IPS-18a (cell line): ENCODE measurements around the gene IL12B.
"Not testable (repeated sequence)": the region's sequence is repeated elsewhere in the genome, so short reads cannot be mapped to it uniquely, and the experiment has no call there.

Source experiments
- H3K27ac ChIP-seq: one replicate; pipeline ENCODE4 v1.5.1; 2013; ENCODE audit warnings: low read length
- H3K27me3 ChIP-seq: one replicate; pipeline ENCODE4 v1.6.1; 2013; ENCODE audit warnings: mild to moderate bottlenecking, low read length; ENCODE audit not compliant: control insufficient read depth, insufficient read depth
- H3K36me3 ChIP-seq: one replicate; pipeline ENCODE4 v1.6.1; 2013; ENCODE audit warnings: low read depth, low read length; ENCODE audit not compliant: control insufficient read depth
- H3K4me1 ChIP-seq: one replicate; pipeline ENCODE4 v1.6.1; 2013; ENCODE audit warnings: low read depth, low read length; ENCODE audit not compliant: control insufficient read depth
- H3K4me3 ChIP-seq: one replicate; pipeline ENCODE4 v1.5.1; 2013; ENCODE audit warnings: low read length
- H3K9ac ChIP-seq: one replicate; pipeline ENCODE4 v1.6.1; 2013; ENCODE audit warnings: mild to moderate bottlenecking, low read length, moderate library complexity
- H3K9me3 ChIP-seq: one replicate; pipeline ENCODE4 v1.6.1; 2013; ENCODE audit warnings: low read depth, low read length; ENCODE audit not compliant: control insufficient read depth

IL12B gene

DNA sequence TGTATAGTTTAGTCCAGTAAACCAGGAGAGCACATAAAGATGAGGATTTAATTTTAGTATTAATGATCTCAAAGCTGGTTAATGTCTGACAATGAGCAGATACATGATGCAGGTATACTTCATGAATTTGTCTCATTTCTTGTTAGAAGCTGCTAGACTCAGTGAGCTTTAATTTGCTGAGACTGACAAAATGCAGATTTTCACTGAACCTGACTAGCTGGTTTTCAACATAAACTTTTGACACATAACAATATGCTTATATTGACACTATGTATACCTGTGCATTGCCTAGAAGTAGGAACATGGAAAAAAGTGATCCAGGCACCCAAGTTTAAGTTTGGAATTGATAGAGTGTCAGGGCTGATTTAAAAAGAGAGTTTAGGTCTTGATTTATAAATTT lies 56.4 kb downstream of the IL12B start:
- Histone ChIP-seq H3K4me1 (no peaks in the 10 kb centered on the region), H3K27me3 (no peaks in the 10 kb centered on the region), H3K9ac (no peak overlapping the region), H3K27ac (no peak overlapping the region), H3K4me3 (no peak overlapping the region), H3K36me3 (peaks cover 65% of the 10 kb centered on the region), H3K9me3 (no peaks in the 10 kb centered on the region)

DNA sequence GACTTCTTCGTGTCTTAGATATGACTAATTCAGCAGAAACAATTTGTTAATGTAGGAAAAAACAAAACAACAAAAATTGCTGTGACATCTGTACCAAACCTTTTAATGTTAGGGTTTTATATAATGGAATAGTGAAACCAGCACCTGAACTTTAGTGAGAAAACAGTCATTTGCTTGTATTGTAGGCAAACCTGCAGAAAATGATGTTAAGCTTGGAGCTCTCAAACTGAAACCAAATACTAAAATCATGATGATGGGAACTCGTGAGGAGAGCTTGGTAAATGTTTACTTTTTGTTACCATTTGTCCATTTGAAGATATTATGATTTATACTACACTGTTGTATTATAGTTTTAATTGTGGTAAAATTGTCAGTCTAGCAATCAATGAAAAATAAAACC lies 60.6 kb downstream of the IL12B start:
- Histone ChIP-seq H3K4me1 (no peaks in the 10 kb centered on the region), H3K36me3 (peaks cover 49% of the 10 kb centered on the region), H3K9me3 (no peaks in the 10 kb centered on the region), H3K27me3 (no peaks in the 10 kb centered on the region), H3K9ac (no peak overlapping the region), H3K4me3 (no peak overlapping the region), H3K27ac (no peak overlapping the region)

DNA sequence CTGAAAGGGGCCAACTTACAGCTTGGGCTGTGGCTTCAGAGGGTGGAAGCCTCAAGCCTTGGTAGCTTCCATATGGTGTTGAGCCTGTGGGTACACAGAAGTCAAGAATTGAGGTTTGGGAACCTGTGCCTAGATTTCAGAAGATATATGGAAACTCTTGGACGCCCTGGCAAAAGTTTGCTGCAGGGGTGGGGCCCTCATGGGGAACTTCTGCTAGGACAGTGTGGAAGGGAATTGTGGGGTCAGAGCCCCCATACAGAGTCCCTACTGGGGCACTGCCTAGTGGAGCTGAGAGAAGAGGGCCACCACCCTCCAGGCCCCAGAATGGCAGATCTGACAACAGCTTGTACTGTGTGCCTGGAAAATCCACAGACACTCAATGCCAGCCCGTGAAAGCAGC lies 63.5 kb downstream of the IL12B start:
- not testable (repeated sequence) for H3K4me3 ChIP-seq, H3K27ac ChIP-seq, H3K4me1 ChIP-seq, H3K9ac ChIP-seq, H3K27me3 ChIP-seq, H3K9me3 ChIP-seq
- peaks cover 28% of the 10 kb centered on the region for H3K36me3 ChIP-seq
